ENCODE data around the gene OR56A5.

OR56A5 gene

DNA sequence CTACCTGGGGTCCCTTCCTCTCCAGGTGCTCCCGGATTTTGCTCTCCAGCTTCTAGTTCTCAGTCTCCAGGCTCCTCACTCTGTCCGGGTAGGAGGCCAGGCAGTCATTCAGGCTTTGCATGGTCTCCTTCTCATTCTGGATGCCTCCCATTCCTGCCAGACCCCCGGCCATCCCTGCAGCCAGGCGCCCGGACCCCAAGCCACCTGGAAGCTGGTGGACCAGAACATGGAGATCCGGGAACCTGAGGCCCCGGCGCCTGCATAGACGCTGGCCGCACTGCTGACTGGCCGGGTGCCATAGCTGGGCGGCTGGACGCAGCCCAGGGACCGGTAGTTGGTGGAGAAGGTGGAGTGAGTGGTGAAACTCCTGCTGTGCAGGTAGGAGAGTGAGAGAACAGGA, 26.5 kb upstream of the OR56A5 start:
- TF ChIP-seq, protein P1, sequence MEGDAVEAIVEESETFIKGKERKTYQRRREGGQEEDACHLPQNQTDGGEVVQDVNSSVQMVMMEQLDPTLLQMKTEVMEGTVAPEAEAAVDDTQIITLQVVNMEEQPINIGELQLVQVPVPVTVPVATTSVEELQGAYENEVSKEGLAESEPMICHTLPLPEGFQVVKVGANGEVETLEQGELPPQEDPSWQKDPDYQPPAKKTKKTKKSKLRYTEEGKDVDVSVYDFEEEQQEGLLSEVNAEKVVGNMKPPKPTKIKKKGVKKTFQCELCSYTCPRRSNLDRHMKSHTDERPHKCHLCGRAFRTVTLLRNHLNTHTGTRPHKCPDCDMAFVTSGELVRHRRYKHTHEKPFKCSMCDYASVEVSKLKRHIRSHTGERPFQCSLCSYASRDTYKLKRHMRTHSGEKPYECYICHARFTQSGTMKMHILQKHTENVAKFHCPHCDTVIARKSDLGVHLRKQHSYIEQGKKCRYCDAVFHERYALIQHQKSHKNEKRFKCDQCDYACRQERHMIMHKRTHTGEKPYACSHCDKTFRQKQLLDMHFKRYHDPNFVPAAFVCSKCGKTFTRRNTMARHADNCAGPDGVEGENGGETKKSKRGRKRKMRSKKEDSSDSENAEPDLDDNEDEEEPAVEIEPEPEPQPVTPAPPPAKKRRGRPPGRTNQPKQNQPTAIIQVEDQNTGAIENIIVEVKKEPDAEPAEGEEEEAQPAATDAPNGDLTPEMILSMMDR (IDR thresholded peaks at IDR 0.05; ENCODE audit: control insufficient read depth, extremely low read depth, insufficient read depth), result no peak
- no peak overlapping the region for H3K4me3 ChIP-seq (ENCODE audit: low read depth, low read length)
- DNase-seq (ENCODE audit: low read depth), result no peak

DNA sequence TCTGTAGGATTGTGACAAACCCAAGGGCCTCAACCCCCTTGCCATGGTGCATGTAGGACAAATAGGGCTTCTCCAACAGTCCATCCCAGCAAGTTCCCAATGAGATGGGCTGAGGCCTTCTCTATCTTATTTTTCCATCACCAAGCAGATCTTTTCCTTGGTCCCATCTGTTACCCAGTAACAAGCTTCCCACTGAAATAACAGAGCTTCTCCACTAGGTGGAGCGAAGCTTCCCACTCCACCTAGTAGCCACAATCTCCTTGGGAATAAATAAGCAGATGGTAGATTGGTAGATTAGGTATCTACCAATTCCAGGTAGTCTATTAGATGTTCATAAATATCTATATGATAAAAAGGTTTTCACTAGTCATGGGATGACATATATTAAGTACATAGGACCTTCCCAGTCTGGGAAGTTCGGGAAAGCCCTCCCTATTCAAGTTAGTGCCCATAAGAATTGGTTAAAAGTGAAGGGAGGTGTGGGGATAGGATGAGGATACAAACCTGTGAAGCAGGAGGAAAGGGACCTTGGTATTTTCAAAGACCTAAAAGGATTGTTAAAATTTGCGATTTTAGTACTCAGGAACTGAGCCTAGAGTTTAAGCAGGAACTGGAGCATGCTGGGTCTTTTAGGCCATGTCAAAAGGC, 24.4 kb upstream of the OR56A5 start:
- TF ChIP-seq, protein P1 (IDR thresholded peaks at IDR 0.05; ENCODE audit: control insufficient read depth, extremely low read depth, insufficient read depth), result peak; percentile 58
- H3K4me3 ChIP-seq (ENCODE audit: low read depth, low read length), result no peak overlapping the region
- DNase-seq (ENCODE audit: low read depth), result no peak

- TF ChIP-seq, protein P1 (IDR thresholded peaks at IDR 0.05; ENCODE audit: control insufficient read depth, extremely low read depth, insufficient read depth), result no peak
- no peak overlapping the region for H3K4me3 ChIP-seq (ENCODE audit: low read depth, low read length)
- DNase-seq (ENCODE audit: low read depth), result no peak
Observed at GRCh38 chr11:5992150-5992549, 23.9 kb upstream of the OR56A5 start.

GRCh38 chr11:5989203-5989602, 20.9 kb upstream of the OR56A5 start:
- TF ChIP-seq, protein P1 (IDR thresholded peaks at IDR 0.05; ENCODE audit: control insufficient read depth, extremely low read depth, insufficient read depth), result no peak
- H3K4me3 ChIP-seq (ENCODE audit: low read depth, low read length), result no peak overlapping the region
- DNase-seq (ENCODE audit: low read depth), result peak; percentile 18

GRCh38 chr11:5986885-5987284, 18.6 kb upstream of the OR56A5 start, which contains the start of gene OR52L1:
TSS of gene OR52L1 (minus strand) at chr11:5986985. CDS start at chr11:5986930, 55 bp downstream.
- TF ChIP-seq, protein P1 (IDR thresholded peaks at IDR 0.05; ENCODE audit: control insufficient read depth, extremely low read depth, insufficient read depth), result no peak
- DNase-seq (ENCODE audit: low read depth), result no peak
- no peak within 1 kb of the TSS for H3K4me3 ChIP-seq (ENCODE audit: low read depth, low read length)

DNA sequence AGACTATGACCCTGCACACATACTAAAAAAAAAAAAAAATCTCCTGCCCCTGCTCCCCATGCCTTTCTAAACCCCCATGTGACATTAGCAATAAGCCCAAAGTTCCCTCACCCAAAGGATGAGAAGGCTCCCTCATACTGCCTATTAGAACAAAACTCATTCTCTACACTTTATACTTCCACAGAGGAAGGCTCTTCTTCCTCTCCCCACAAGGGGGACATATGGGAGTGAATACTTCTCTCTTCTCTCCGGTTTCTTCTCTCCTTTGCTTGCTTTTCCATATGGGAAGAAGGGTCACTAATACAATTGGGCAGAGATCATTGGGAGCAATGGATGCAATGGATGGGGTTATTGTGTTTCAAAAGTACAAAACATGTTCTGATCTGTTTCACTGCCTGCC, 15.1 kb upstream of the OR56A5 start:
- no peak for DNase-seq (ENCODE audit: low read depth)

More for the DNA sequence above, 15.1 kb upstream of the OR56A5 start:
- TF ChIP-seq, protein P1 (IDR thresholded peaks at IDR 0.05; ENCODE audit: control insufficient read depth, extremely low read depth, insufficient read depth), result no peak
- H3K4me3 ChIP-seq (ENCODE audit: low read depth, low read length), result no peak overlapping the region
